HFFc6 (cell line): ENCODE data around the gene VPS9D1. TPM values are rescaled to one million over a fixed set of nuclear protein-coding genes. Genes with fewer than 3 reads are reported as not detected.

Source experiments
- DNase-seq: peaks from one replicate; pipeline ENCODE4 v3.0.0-alpha.2; 2018
- H3K27ac Mint-ChIP-seq: 2 replicates; pipeline ENCODE4 v1.8.0; 2020; ENCODE audit warnings: mild to moderate bottlenecking, mixed read lengths
- H3K27me3 Mint-ChIP-seq: 2 replicates; pipeline ENCODE4 v1.8.0; 2021; ENCODE audit warnings: mild to moderate bottlenecking, moderate library complexity, mixed read lengths; ENCODE audit not compliant: insufficient read depth
- H3K36me3 Mint-ChIP-seq: 2 replicates; pipeline ENCODE4 v1.8.0; 2021; ENCODE audit warnings: low read depth, mixed read lengths
- H3K4me1 Mint-ChIP-seq: 2 replicates; pipeline ENCODE4 v1.8.0; 2020; ENCODE audit warnings: low read depth, mixed read lengths
- H3K4me3 Mint-ChIP-seq: 2 replicates; pipeline ENCODE4 v1.8.0; 2020; ENCODE audit warnings: mild to moderate bottlenecking, moderate library complexity, mixed read lengths
- H3K9me3 Mint-ChIP-seq: 2 replicates; pipeline ENCODE4 v1.8.0; 2020; ENCODE audit warnings: mild to moderate bottlenecking, mixed read lengths
- long read RNA-seq: library from polyadenylated mRNA; unstranded; transcript quantifications from one replicate; pipeline ENCODE4 v2.0.0, GENCODE V29; 2019
- total RNA-seq, 6 experiments: library from RNA; stranded (reverse); fragmentation: NEBNext Ultra II Directional; extraction: Animal tissue kit (Norgen Biotek cat#: 25700); gene quantifications; 2 replicates in 1 of 6; 3 replicates in 5 of 6; pipeline ENCODE4 v1.2.3, GENCODE V29; 2021
- TF ChIP-seq, protein P1 (sequence below): fragments of 200-600 bp; sonication (generic); IDR thresholded peaks from 2 replicates; pipeline ENCODE4 v1.5.0; 2021; ENCODE audit warnings: antibody characterized with exemption, mild to moderate bottlenecking

Gene VPS9D1
- 10 to 100 TPM; 12.7 to 19.3 (median 16.1) TPM for total RNA-seq
- long read RNA-seq, partial matches to known transcripts = 0 of 1 reads
- long read RNA-seq, other reads (novel, unspliced or antisense) = 1 of 1 reads

GRCh38 chr16:89720813-89721545 lies at the start of gene VPS9D1, which contains the start of gene ZNF276:
Gene VPS9D1, minus strand, starts transcription at chr16:89720898. Its CDS starts 37 bp downstream, at chr16:89720861.
Gene ZNF276, plus strand, starts transcription at chr16:89721537. Its CDS starts 104 bp downstream, at chr16:89721641.
- Mint-ChIP-seq H3K27ac (peak within 1 kb of the TSS; percentile 92), H3K4me1 (peaks cover 33% of the 10 kb centered on the region), H3K27me3 (peaks cover 1% of the 10 kb centered on the region; the same call in 1 of the 2 replicates), H3K9me3 (no peaks in the 10 kb centered on the region), H3K4me3 (peak within 1 kb of the TSS; percentile 91), H3K36me3 (no peaks in the 10 kb centered on the region; the same call in none of the 2 replicates)
- peak; percentile 58 for DNase-seq
- TF ChIP-seq, protein P1, sequence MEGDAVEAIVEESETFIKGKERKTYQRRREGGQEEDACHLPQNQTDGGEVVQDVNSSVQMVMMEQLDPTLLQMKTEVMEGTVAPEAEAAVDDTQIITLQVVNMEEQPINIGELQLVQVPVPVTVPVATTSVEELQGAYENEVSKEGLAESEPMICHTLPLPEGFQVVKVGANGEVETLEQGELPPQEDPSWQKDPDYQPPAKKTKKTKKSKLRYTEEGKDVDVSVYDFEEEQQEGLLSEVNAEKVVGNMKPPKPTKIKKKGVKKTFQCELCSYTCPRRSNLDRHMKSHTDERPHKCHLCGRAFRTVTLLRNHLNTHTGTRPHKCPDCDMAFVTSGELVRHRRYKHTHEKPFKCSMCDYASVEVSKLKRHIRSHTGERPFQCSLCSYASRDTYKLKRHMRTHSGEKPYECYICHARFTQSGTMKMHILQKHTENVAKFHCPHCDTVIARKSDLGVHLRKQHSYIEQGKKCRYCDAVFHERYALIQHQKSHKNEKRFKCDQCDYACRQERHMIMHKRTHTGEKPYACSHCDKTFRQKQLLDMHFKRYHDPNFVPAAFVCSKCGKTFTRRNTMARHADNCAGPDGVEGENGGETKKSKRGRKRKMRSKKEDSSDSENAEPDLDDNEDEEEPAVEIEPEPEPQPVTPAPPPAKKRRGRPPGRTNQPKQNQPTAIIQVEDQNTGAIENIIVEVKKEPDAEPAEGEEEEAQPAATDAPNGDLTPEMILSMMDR = no peak

GRCh38 chr16:89770367-89770766 lies 49.7 kb upstream of the VPS9D1 start:
- Mint-ChIP-seq H3K4me1 (no peaks in the 10 kb centered on the region), H3K27me3 (peaks cover 6% of the 10 kb centered on the region; the same call in 1 of the 2 replicates), H3K36me3 (peaks cover 34% of the 10 kb centered on the region), H3K4me3 (no peak overlapping the region), H3K9me3 (no peaks in the 10 kb centered on the region), H3K27ac (no peak overlapping the region)
- DNase-seq = no peak
- TF ChIP-seq, protein P1 = no peak

DNA sequence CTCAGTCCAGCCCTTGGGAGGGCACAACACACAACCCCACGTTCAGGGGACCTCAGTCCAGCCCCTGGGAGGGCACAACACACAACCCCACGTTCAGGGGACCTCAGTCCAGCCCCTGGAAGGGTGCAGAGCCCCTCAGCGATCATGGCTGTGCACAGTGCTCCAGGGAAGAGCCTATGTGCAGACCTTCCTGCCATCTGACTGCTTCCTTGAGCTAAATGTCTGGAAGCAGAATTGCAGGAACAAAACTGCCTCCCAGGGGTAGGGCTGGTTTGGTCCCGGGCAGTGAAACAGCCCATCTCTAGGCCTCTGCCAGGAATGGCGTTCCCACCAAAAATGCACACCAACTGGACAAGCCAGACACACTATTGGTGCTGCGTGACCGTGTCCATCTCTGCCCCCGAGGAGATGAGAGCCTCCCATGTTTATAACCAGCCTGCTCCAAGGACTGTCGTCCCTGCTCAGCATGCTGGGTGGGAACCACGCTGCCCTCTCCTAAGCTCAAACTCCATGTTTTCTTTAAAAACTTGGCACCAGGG lies 44.7 kb upstream of the VPS9D1 start:
- Mint-ChIP-seq H3K27ac (no peak overlapping the region), H3K4me3 (no peak overlapping the region), H3K9me3 (no peaks in the 10 kb centered on the region), H3K36me3 (peaks cover 18% of the 10 kb centered on the region), H3K4me1 (no peaks in the 10 kb centered on the region), H3K27me3 (no peaks in the 10 kb centered on the region)
- DNase-seq = no peak
- TF ChIP-seq, protein P1 = no peak

GRCh38 chr16:89764711-89765201 lies 44.1 kb upstream of the VPS9D1 start:
- TF ChIP-seq, protein P1 = no peak
- no peak for DNase-seq
- Mint-ChIP-seq H3K36me3 (peaks cover 22% of the 10 kb centered on the region), H3K4me1 (no peaks in the 10 kb centered on the region), H3K4me3 (no peak overlapping the region), H3K27me3 (no peaks in the 10 kb centered on the region), H3K9me3 (no peaks in the 10 kb centered on the region), H3K27ac (no peak overlapping the region)

- TF ChIP-seq, protein P1 = no peak
- Mint-ChIP-seq H3K36me3 (peaks cover 15% of the 10 kb centered on the region; the same call in 1 of the 2 replicates), H3K4me3 (no peak overlapping the region), H3K4me1 (no peaks in the 10 kb centered on the region), H3K27ac (no peak overlapping the region), H3K9me3 (no peaks in the 10 kb centered on the region), H3K27me3 (no peaks in the 10 kb centered on the region)
- no peak for DNase-seq
These were observed 40.7 kb upstream of the VPS9D1 start for GRCh38 chr16:89761304-89761922.
